IMR-90 (cell line): ENCODE results near the gene ZFYVE28. TPM values are rescaled to one million over a fixed set of nuclear protein-coding genes. Genes with fewer than 3 reads are reported as not detected.

Experiments used
- ATAC-seq: fragments of 200-7000 bp; cut with Tn5 transposase; 2 replicates; pipeline ENCODE4 v1.9.1; 2020; ENCODE audit warnings: low read depth, mild to moderate bottlenecking, moderate library complexity
- BruUV-seq: library from RNA; stranded (reverse); fragments of 400-500 nt; replicated peaks from 2 replicates; lab custom pipeline; 2021; lab: Mats Ljungman, UMichigan
- CTCF ChIA-PET: fragments of 300-600 bp; formaldehyde crosslinking; extraction: SDS; loops from one replicate; lab custom pipeline; 2021; ENCODE audit warnings: antibody characterized with exemption; lab: Yijun Ruan, JAX
- POLR2A ChIA-PET: fragments of 300-600 bp; sonication (Branson Sonifier 250); formaldehyde crosslinking; loops from one replicate; lab custom pipeline; 2022; ENCODE audit warnings: antibody characterized with exemption; ENCODE audit not compliant: unreplicated experiment; lab: Charles Lee
- DNase-seq: peaks from one replicate; pipeline ENCODE4 v3.0.0; 2013
- H2AFZ ChIP-seq: replicated peaks from 2 replicates; pipeline ENCODE3; 2013; ENCODE audit warnings: low read length, mild to moderate bottlenecking; ENCODE audit not compliant: poor library complexity
- H2AK5ac ChIP-seq: 2 replicates; pipeline ENCODE4 v1.6.1; 2013; ENCODE audit warnings: low read depth, low read length, inconsistent platforms
- H2AK9ac ChIP-seq: replicated peaks from 2 replicates; pipeline ENCODE3; 2013; ENCODE audit warnings: mild to moderate bottlenecking, low read depth, low read length, moderate library complexity; ENCODE audit not compliant: poor library complexity
- H2BK120ac ChIP-seq: 2 replicates; pipeline ENCODE4 v1.6.1; 2013; ENCODE audit warnings: low read depth, low read length, inconsistent platforms
- H2BK15ac ChIP-seq: 3 replicates; pipeline ENCODE4 v1.6.1; 2013; ENCODE audit warnings: low read depth, low read length, inconsistent platforms
- H2BK20ac ChIP-seq: 2 replicates; pipeline ENCODE4 v1.6.1; 2013; ENCODE audit warnings: low read depth, mild to moderate bottlenecking, inconsistent platforms, low read length, moderate library complexity
- H2BK5ac ChIP-seq: 2 replicates; pipeline ENCODE4 v1.6.1; 2013; ENCODE audit warnings: mild to moderate bottlenecking, low read depth, low read length, inconsistent platforms; ENCODE audit not compliant: poor library complexity, severe bottlenecking
- H3K14ac ChIP-seq: replicated peaks from 2 replicates; pipeline ENCODE4 v1.6.1; 2013; ENCODE audit warnings: low read depth, low read length, inconsistent platforms
- H3K18ac ChIP-seq: 2 replicates; pipeline ENCODE4 v1.6.1; 2013; ENCODE audit warnings: low read depth, low read length, control low read depth
- H3K23ac ChIP-seq: 2 replicates; pipeline ENCODE4 v1.6.1; 2013; ENCODE audit warnings: low read depth, low read length, inconsistent platforms
- H3K27ac ChIP-seq: 2 replicates; pipeline ENCODE4 v1.5.1; 2013; ENCODE audit warnings: mild to moderate bottlenecking, control low read depth, low read length; ENCODE audit not compliant: insufficient read depth
- H3K27me3 ChIP-seq: 2 replicates; pipeline ENCODE4 v1.6.1; 2013; ENCODE audit warnings: low read length; ENCODE audit not compliant: control insufficient read depth, insufficient read depth
- H3K36me3 ChIP-seq: 2 replicates; pipeline ENCODE4 v1.6.1; 2013; ENCODE audit warnings: low read length, mixed read lengths; ENCODE audit not compliant: control insufficient read depth, insufficient read depth
- H3K4ac ChIP-seq: 2 replicates; pipeline ENCODE4 v1.6.1; 2013; ENCODE audit warnings: low read depth, low read length, inconsistent platforms
- H3K4me1 ChIP-seq: 2 replicates; pipeline ENCODE4 v1.6.1; 2013; ENCODE audit warnings: low read length, mixed read lengths; ENCODE audit not compliant: control insufficient read depth, insufficient read depth
- H3K4me2 ChIP-seq: 2 replicates; pipeline ENCODE4 v1.6.1; 2013; ENCODE audit warnings: low read depth, mild to moderate bottlenecking, control low read depth, low read length, moderate library complexity
- H3K4me3 ChIP-seq: 2 replicates; pipeline ENCODE4 v1.5.1; 2013; ENCODE audit warnings: low read depth, mild to moderate bottlenecking, control low read depth, low read length, moderate library complexity; ENCODE audit not compliant: insufficient read depth
- H3K56ac ChIP-seq: 2 replicates; pipeline ENCODE4 v1.6.1; 2013; ENCODE audit warnings: low read length, inconsistent platforms; ENCODE audit not compliant: insufficient read depth; ENCODE audit errors: extremely low read depth
- H3K79me1 ChIP-seq, 2 experiments: 2 replicates each; pipeline ENCODE4 v1.6.1; 2013; ENCODE audit warnings: low read length in 2 of 2, inconsistent platforms in 1 of 2, low read depth in 1 of 2
- H3K9ac ChIP-seq: 2 replicates; pipeline ENCODE4 v1.6.1; 2013; ENCODE audit warnings: low read depth, low read length, control low read depth
- H3K9me1 ChIP-seq: 2 replicates; pipeline ENCODE4 v1.6.1; 2013; ENCODE audit warnings: low read length, inconsistent platforms; ENCODE audit not compliant: insufficient read depth
- H3K9me3 ChIP-seq: 2 replicates; pipeline ENCODE4 v1.6.1; 2013; ENCODE audit warnings: low read length; ENCODE audit not compliant: control insufficient read depth, insufficient read depth
- H4K20me1 ChIP-seq: 2 replicates; pipeline ENCODE4 v1.6.1; 2013; ENCODE audit warnings: low read length, inconsistent platforms; ENCODE audit not compliant: insufficient read depth
- H4K5ac ChIP-seq: 2 replicates; pipeline ENCODE4 v1.6.1; 2013; ENCODE audit warnings: mild to moderate bottlenecking, low read depth, low read length, control low read depth
- H4K8ac ChIP-seq, 2 experiments: 2 replicates each; pipeline ENCODE4 v1.6.1; 2013; ENCODE audit warnings: low read depth in 2 of 2, low read length in 2 of 2, control low read depth in 1 of 2, inconsistent platforms in 1 of 2
- H4K91ac ChIP-seq: 2 replicates; pipeline ENCODE4 v1.6.1; 2013; ENCODE audit warnings: low read depth, low read length, inconsistent platforms; ENCODE audit not compliant: insufficient read depth
- CEBPB ChIP-seq: IDR thresholded peaks from 2 replicates; pipeline ENCODE4 v1.6.1; 2012; ENCODE audit warnings: low read depth, low read length, improper control_type of control experiment
- MAZ ChIP-seq: IDR thresholded peaks from 2 replicates; pipeline ENCODE4 v1.6.1; 2012; ENCODE audit warnings: low read depth, mild to moderate bottlenecking, low read length, improper control_type of control experiment, moderate library complexity, borderline replicate concordance
- MXI1 ChIP-seq: IDR thresholded peaks from 2 replicates; pipeline ENCODE4 v1.6.1; 2012; ENCODE audit warnings: low read depth, mild to moderate bottlenecking, low read length, moderate library complexity, borderline replicate concordance
- POLR2A ChIP-seq: IDR thresholded peaks from 2 replicates; pipeline ENCODE4 v1.6.1; 2012; ENCODE audit warnings: mild to moderate bottlenecking, low read depth, low read length
- RCOR1 ChIP-seq: IDR thresholded peaks from 2 replicates; pipeline ENCODE4 v1.6.1; 2012; ENCODE audit warnings: mild to moderate bottlenecking, low read length, improper control_type of control experiment; ENCODE audit not compliant: insufficient replicate concordance
- RFX5 ChIP-seq: IDR thresholded peaks from 2 replicates; pipeline ENCODE4 v1.8.0; 2012; ENCODE audit warnings: low read depth, mild to moderate bottlenecking, low read length, moderate library complexity
- SMC3 ChIP-seq: fragments of 150-350 bp; IDR thresholded peaks from 2 replicates; pipeline ENCODE4 v1.6.1; 2016; ENCODE audit warnings: low read depth, mild to moderate bottlenecking, antibody characterized with exemption, low read length, moderate library complexity
- WGBS, 2 experiments: methylation state at CpG; one replicate each; pipeline versions ENCODE4 v1.1.5 to v1.1.7; 2013; ENCODE audit warnings: missing lambda C conversion rate in 2 of 2; ENCODE audit not compliant: insufficient read length in 1 of 2; ENCODE audit errors: extremely low coverage in 2 of 2; 5-methylcytosine and 5-hydroxymethylcytosine counted together
- dilution Hi-C: fragments of 300-500 bp; cut with HindIII; formaldehyde crosslinking; loops from one replicate; pipeline ENCODE4 v1.14.3; 2018; ENCODE audit warnings: low sequenced_read_pairs; ENCODE audit not compliant: unreplicated experiment
- in situ Hi-C: fragments of 300-500 bp; cut with MboI; formaldehyde crosslinking; loops from 3 replicates; pipeline ENCODE4 v1.14.3; 2019; ENCODE audit warnings: low sequenced_read_pairs, inconsistent platforms, mixed read lengths
- intact Hi-C: fragments of 100-400 bp; cut with micrococcal nuclease; formaldehyde crosslinking; loops from 2 replicates; pipeline ENCODE4 v1.10.0; 2022
- polyA plus RNA-seq, 3 experiments: library from polyadenylated mRNA; depleted of rRNA; stranded (reverse); fragments of >200 nt; gene quantifications; 2 replicates each; pipeline ENCODE4 v1.2.3, GENCODE V29; 2012; ENCODE audit warnings: low replicate concordance in 1 of 3
- total RNA-seq: library from RNA; depleted of rRNA; stranded (reverse); fragments of >200 nt; gene quantifications from 2 replicates; pipeline ENCODE4 v1.2.3, GENCODE V29; 2012
- TF ChIP-seq, protein P1 (sequence below): fragments of 150-350 bp; IDR thresholded peaks from 2 replicates; pipeline ENCODE4 v1.6.1; 2017; ENCODE audit warnings: mild to moderate bottlenecking, antibody characterized with exemption, low read length, low read depth

Gene ZFYVE28
- total and polyA plus RNA-seq, 2 of the 4 experiments (the other 2 are of a cell fraction): 0.36 to 1.2 TPM

- Histone ChIP-seq H3K4me1 (no peaks in the 10 kb centered on the region), H4K91ac (no peak overlapping the region), H3K27ac (no peak overlapping the region), H3K4me3 (no peak overlapping the region), H3K9me1 (peaks cover 5% of the 10 kb centered on the region), H3K18ac (no peak overlapping the region), H3K79me1 (no peaks in the 10 kb centered on the region), H4K8ac (no peak overlapping the region), H3K9me3 (no peaks in the 10 kb centered on the region; the same call in 1 of the 2 replicates), H3K9ac (no peak overlapping the region), H2BK15ac (no peak overlapping the region), H2AK5ac (no peak overlapping the region), H2BK20ac (no peak overlapping the region), H2AK9ac (no peak overlapping the region), H2BK5ac (no peak overlapping the region), H2AFZ (no peak overlapping the region), H3K4ac (no peak overlapping the region), H3K56ac (no peak overlapping the region), H4K5ac (no peak overlapping the region), H3K36me3 (no peaks in the 10 kb centered on the region), H3K27me3 (peaks cover 13% of the 10 kb centered on the region), H4K20me1 (no peaks in the 10 kb centered on the region), H3K4me2 (no peak overlapping the region), H2BK120ac (no peak overlapping the region), H3K23ac (no peak overlapping the region), H3K14ac (no peak overlapping the region)
- intact Hi-C loops (no loop called here), in situ Hi-C loops (no loop called here), dilution Hi-C loops (no loop called here)
- BruUV-seq: no TSS peak
- DNase-seq (no peak), ATAC-seq (no peak)
- TF ChIP-seq MAZ (no peak), SMC3 (no peak), RCOR1 (no peak), MXI1 (no peak), RFX5 (no peak), POLR2A (no peak), CEBPB (no peak)
- TF ChIP-seq, protein P1, sequence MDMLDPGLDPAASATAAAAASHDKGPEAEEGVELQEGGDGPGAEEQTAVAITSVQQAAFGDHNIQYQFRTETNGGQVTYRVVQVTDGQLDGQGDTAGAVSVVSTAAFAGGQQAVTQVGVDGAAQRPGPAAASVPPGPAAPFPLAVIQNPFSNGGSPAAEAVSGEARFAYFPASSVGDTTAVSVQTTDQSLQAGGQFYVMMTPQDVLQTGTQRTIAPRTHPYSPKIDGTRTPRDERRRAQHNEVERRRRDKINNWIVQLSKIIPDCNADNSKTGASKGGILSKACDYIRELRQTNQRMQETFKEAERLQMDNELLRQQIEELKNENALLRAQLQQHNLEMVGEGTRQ: no peak
- POLR2A ChIA-PET: interaction anchor here (0.6 kb wide), 1 partner anchor 12 kb away, joined by 12 read pairs; no protein-coding TSS in a partner anchor
- CTCF ChIA-PET: no interaction called here
- no CpG with 5 or more reads among the region's 4 CpGs for WGBS, 2 experiments
Measured at GRCh38 chr4:2347190-2347589, 71.3 kb downstream of the ZFYVE28 start.
